WTC11 (cell line): Measurements from ENCODE around the gene MYH9. TPM values are rescaled to one million over a fixed set of nuclear protein-coding genes. Genes with fewer than 3 reads are reported as not detected.

Experiments used
- ATAC-seq: fragments of 200-7000 bp; cut with Tn5 transposase; 2 replicates; pipeline ENCODE4 v1.10.0; 2021; ENCODE audit warnings: mild to moderate bottlenecking, moderate library complexity
- CTCF ChIA-PET: fragments of 300-600 bp; sonication (Branson Sonifier 250); formaldehyde crosslinking; loops from one replicate; lab custom pipeline; 2021; ENCODE audit warnings: antibody characterized with exemption; lab: Charles Lee
- POLR2A ChIA-PET: fragments of 350-600 bp; sonication (Branson Sonifier 250); formaldehyde crosslinking; loops from one replicate; lab custom pipeline; 2021; ENCODE audit warnings: antibody characterized with exemption; lab: Charles Lee
- DNase-seq: peaks from one replicate; pipeline ENCODE4 v3.0.0; 2021; ENCODE audit warnings: low spot score
- H3K27ac Mint-ChIP-seq: 2 replicates; pipeline ENCODE4 v1.8.0; 2021; ENCODE audit warnings: mixed read lengths
- H3K27me3 Mint-ChIP-seq: 2 replicates; pipeline ENCODE4 v1.8.0; 2021; ENCODE audit warnings: low read depth, mild to moderate bottlenecking, moderate library complexity, mixed read lengths
- H3K36me3 Mint-ChIP-seq: 2 replicates; pipeline ENCODE4 v1.8.0; 2021; ENCODE audit warnings: mixed read lengths
- H3K4me1 Mint-ChIP-seq: 2 replicates; pipeline ENCODE4 v1.8.0; 2022; ENCODE audit warnings: mixed read lengths
- H3K4me3 Mint-ChIP-seq: 2 replicates; pipeline ENCODE4 v1.8.0; 2021; ENCODE audit warnings: mild to moderate bottlenecking, moderate library complexity, mixed read lengths
- H3K9me3 Mint-ChIP-seq: 2 replicates; pipeline ENCODE4 v1.8.0; 2021; ENCODE audit warnings: mixed read lengths
- ATF3 ChIP-seq: sonication (generic); formaldehyde crosslinking; conservative IDR thresholded peaks from 2 replicates; pipeline ENCODE4 v1.8.1; 2022; ENCODE audit warnings: mild to moderate bottlenecking, missing genetic modification reagents
- E2F4 ChIP-seq: sonication (generic); formaldehyde crosslinking; IDR thresholded peaks from 2 replicates; pipeline ENCODE4 v1.8.1; 2022; ENCODE audit warnings: low read depth, mild to moderate bottlenecking, moderate library complexity, missing genetic modification reagents, borderline replicate concordance
- E2F5 ChIP-seq: sonication (generic); formaldehyde crosslinking; IDR thresholded peaks from 2 replicates; pipeline ENCODE4 v1.8.1; 2022; ENCODE audit warnings: mild to moderate bottlenecking, moderate library complexity, missing genetic modification reagents
- FOXP4 ChIP-seq: sonication (generic); formaldehyde crosslinking; IDR thresholded peaks from 2 replicates; pipeline ENCODE4 v1.8.0; 2022; ENCODE audit warnings: mild to moderate bottlenecking, missing genetic modification reagents
- HMGXB4 ChIP-seq: sonication (generic); formaldehyde crosslinking; IDR thresholded peaks from 2 replicates; pipeline ENCODE4 v1.8.1; 2023; ENCODE audit warnings: mild to moderate bottlenecking, moderate library complexity, missing genetic modification reagents
- PRDM15 ChIP-seq: sonication (generic); formaldehyde crosslinking; IDR thresholded peaks from 2 replicates; pipeline ENCODE4 v1.8.0; 2022; ENCODE audit warnings: missing genetic modification reagents
- SMAD4 ChIP-seq: sonication (generic); formaldehyde crosslinking; IDR thresholded peaks from 2 replicates; pipeline ENCODE4 v1.8.0; 2022; ENCODE audit warnings: mild to moderate bottlenecking, missing genetic modification reagents
- SOX15 ChIP-seq: fragments of 250-450 bp; sonication (Bioruptor Pico); IDR thresholded peaks from 2 replicates; pipeline ENCODE4 v1.9.0; 2021; ENCODE audit warnings: mild to moderate bottlenecking
- TCF7 ChIP-seq: sonication (generic); formaldehyde crosslinking; IDR thresholded peaks from 2 replicates; pipeline ENCODE4 v1.8.0; 2022; ENCODE audit warnings: mild to moderate bottlenecking, low read depth, missing genetic modification reagents, moderate library complexity
- TEAD1 ChIP-seq: sonication (generic); formaldehyde crosslinking; IDR thresholded peaks from 2 replicates; pipeline ENCODE4 v1.8.0; 2022; ENCODE audit warnings: mild to moderate bottlenecking, missing genetic modification reagents
- USF2 ChIP-seq: sonication (generic); formaldehyde crosslinking; IDR thresholded peaks from 2 replicates; pipeline ENCODE4 v1.8.1; 2023; ENCODE audit warnings: mild to moderate bottlenecking, missing genetic modification reagents, moderate library complexity
- ZBTB21 ChIP-seq: sonication (generic); formaldehyde crosslinking; IDR thresholded peaks from 2 replicates; pipeline ENCODE4 v1.8.1; 2023; ENCODE audit warnings: mild to moderate bottlenecking, missing genetic modification reagents, borderline replicate concordance
- ZMAT4 ChIP-seq: fragments of 250-450 bp; sonication (Bioruptor Pico); IDR thresholded peaks from 2 replicates; pipeline ENCODE4 v1.9.0; 2021; ENCODE audit warnings: mild to moderate bottlenecking
- ZNF138 ChIP-seq: sonication (generic); formaldehyde crosslinking; conservative IDR thresholded peaks from 2 replicates; pipeline ENCODE4 v1.8.1; 2022; ENCODE audit warnings: mild to moderate bottlenecking, moderate library complexity, missing genetic modification reagents
- total RNA-seq: library from RNA; stranded (reverse); gene quantifications from 3 replicates; pipeline ENCODE4 v1.2.3, GENCODE V29; 2021
- TF ChIP-seq, protein P1 (sequence below): sonication (generic); formaldehyde crosslinking; IDR thresholded peaks from 2 replicates; pipeline ENCODE4 v1.8.1; 2022; ENCODE audit warnings: low read depth, missing genetic modification reagents, borderline replicate concordance
- TF ChIP-seq, protein P2 (sequence below): fragments of 250-450 bp; sonication (Bioruptor Pico); IDR thresholded peaks from 2 replicates; pipeline ENCODE4 v1.9.0; 2021; ENCODE audit warnings: mild to moderate bottlenecking
- TF ChIP-seq, protein P3 (sequence below): sonication (generic); formaldehyde crosslinking; IDR thresholded peaks from 2 replicates; pipeline ENCODE4 v1.8.1; 2023; ENCODE audit warnings: mild to moderate bottlenecking, missing genetic modification reagents

Gene MYH9
- total RNA-seq, 1 experiment from 2014 or later: 277 TPM

- H3K27ac Mint-ChIP-seq: no peak overlapping the region
- H3K36me3 Mint-ChIP-seq: peaks cover 88% of the 10 kb centered on the region
- H3K4me1 Mint-ChIP-seq: no peaks in the 10 kb centered on the region
- no peak for DNase-seq
- ChIA-PET CTCF (interaction anchor here (1.0 to 1.7 kb wide), 3 partner anchors 9 to 175 kb away, joined by 4 to 5 read pairs (median 4); no protein-coding TSS in a partner anchor), POLR2A (no interaction called here)
- no peak for TF ChIP-seq USF2 (CRISPR knock-in tag)
- TF ChIP-seq TEAD1: no peak
- no peak for TF ChIP-seq TCF7 (CRISPR knock-in tag)
- TF ChIP-seq SOX15 (CRISPR knock-in tag): no peak
- TF ChIP-seq E2F5 (CRISPR knock-in tag): no peak
- TF ChIP-seq ZMAT4 (CRISPR knock-in tag): no peak
- no peak for TF ChIP-seq ATF3 (CRISPR knock-in tag)
- TF ChIP-seq, protein P1, sequence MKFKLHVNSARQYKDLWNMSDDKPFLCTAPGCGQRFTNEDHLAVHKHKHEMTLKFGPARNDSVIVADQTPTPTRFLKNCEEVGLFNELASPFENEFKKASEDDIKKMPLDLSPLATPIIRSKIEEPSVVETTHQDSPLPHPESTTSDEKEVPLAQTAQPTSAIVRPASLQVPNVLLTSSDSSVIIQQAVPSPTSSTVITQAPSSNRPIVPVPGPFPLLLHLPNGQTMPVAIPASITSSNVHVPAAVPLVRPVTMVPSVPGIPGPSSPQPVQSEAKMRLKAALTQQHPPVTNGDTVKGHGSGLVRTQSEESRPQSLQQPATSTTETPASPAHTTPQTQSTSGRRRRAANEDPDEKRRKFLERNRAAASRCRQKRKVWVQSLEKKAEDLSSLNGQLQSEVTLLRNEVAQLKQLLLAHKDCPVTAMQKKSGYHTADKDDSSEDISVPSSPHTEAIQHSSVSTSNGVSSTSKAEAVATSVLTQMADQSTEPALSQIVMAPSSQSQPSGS (CRISPR knock-in tag): no peak
- no peak for TF ChIP-seq PRDM15
- ATAC-seq: no peak
- no peaks in the 10 kb centered on the region for H3K27me3 Mint-ChIP-seq
- H3K4me3 Mint-ChIP-seq: no peak overlapping the region
- peaks cover 7% of the 10 kb centered on the region for H3K9me3 Mint-ChIP-seq
Observed at GRCh38 chr22:36295247-36295646, 92.5 kb downstream of the MYH9 start.

DNA sequence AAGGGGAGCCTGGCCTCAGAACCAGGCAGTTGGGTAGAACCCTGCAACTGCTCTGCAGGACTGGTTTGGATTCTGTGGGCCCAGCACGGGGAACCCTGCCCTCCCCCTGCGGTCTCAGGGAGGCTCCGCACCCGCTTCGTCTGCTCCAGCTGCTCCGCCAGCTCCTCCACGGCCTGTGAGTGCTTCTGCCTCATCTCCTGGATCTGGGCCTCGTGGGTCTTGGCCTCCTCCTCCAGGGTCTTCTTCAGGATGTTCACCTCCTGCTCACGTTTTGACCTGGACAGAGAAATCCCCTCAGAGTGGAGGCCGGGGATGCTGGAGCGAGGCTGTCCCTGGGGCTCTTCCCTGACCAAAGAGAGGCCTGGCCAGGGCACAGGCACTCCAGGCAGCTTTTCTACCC lies 93.0 kb downstream of the MYH9 start:
- no peak for ATAC-seq
- no peaks in the 10 kb centered on the region for H3K4me1 Mint-ChIP-seq
- no peaks in the 10 kb centered on the region for H3K27me3 Mint-ChIP-seq
- H3K36me3 Mint-ChIP-seq: peaks cover 88% of the 10 kb centered on the region
- CTCF ChIA-PET: interaction anchor here (1.0 to 1.7 kb wide), 3 partner anchors 8 to 175 kb away, joined by 4 to 5 read pairs (median 4); no protein-coding TSS in a partner anchor
- no peak overlapping the region for H3K4me3 Mint-ChIP-seq
- no peak overlapping the region for H3K27ac Mint-ChIP-seq
- no peak for DNase-seq
- POLR2A ChIA-PET: no interaction called here
- H3K9me3 Mint-ChIP-seq: peaks cover 8% of the 10 kb centered on the region
- no peak for TF ChIP-seq ZNF138 (CRISPR knock-in tag)
- no peak for TF ChIP-seq E2F4 (CRISPR knock-in tag)
- no peak for TF ChIP-seq ZBTB21 (CRISPR knock-in tag)
- no peak for TF ChIP-seq HMGXB4 (CRISPR knock-in tag)
- TF ChIP-seq SMAD4: no peak
- TF ChIP-seq, protein P2, sequence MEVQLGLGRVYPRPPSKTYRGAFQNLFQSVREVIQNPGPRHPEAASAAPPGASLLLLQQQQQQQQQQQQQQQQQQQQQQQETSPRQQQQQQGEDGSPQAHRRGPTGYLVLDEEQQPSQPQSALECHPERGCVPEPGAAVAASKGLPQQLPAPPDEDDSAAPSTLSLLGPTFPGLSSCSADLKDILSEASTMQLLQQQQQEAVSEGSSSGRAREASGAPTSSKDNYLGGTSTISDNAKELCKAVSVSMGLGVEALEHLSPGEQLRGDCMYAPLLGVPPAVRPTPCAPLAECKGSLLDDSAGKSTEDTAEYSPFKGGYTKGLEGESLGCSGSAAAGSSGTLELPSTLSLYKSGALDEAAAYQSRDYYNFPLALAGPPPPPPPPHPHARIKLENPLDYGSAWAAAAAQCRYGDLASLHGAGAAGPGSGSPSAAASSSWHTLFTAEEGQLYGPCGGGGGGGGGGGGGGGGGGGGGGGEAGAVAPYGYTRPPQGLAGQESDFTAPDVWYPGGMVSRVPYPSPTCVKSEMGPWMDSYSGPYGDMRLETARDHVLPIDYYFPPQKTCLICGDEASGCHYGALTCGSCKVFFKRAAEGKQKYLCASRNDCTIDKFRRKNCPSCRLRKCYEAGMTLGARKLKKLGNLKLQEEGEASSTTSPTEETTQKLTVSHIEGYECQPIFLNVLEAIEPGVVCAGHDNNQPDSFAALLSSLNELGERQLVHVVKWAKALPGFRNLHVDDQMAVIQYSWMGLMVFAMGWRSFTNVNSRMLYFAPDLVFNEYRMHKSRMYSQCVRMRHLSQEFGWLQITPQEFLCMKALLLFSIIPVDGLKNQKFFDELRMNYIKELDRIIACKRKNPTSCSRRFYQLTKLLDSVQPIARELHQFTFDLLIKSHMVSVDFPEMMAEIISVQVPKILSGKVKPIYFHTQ (CRISPR knock-in tag): no peak
- TF ChIP-seq, protein P3, sequence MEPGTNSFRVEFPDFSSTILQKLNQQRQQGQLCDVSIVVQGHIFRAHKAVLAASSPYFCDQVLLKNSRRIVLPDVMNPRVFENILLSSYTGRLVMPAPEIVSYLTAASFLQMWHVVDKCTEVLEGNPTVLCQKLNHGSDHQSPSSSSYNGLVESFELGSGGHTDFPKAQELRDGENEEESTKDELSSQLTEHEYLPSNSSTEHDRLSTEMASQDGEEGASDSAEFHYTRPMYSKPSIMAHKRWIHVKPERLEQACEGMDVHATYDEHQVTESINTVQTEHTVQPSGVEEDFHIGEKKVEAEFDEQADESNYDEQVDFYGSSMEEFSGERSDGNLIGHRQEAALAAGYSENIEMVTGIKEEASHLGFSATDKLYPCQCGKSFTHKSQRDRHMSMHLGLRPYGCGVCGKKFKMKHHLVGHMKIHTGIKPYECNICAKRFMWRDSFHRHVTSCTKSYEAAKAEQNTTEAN (CRISPR knock-in tag): no peak
- TF ChIP-seq FOXP4 (CRISPR knock-in tag): no peak
